SU-DHL-6 (cell line): Measurements from ENCODE around the gene KLRC1.
"Not testable (repeated sequence)": the region's sequence is repeated elsewhere in the genome, so short reads cannot be mapped to it uniquely, and the experiment has no call there.

ENCODE experiments used
- H2AFZ ChIP-seq: fragments of 200-600 bp; sonication (generic); 2 replicates; pipeline ENCODE4 v1.6.1; 2014; ENCODE audit warnings: low read depth, mild to moderate bottlenecking, moderate library complexity, mixed read lengths, antibody characterized with exemption, low read length; ENCODE audit not compliant: severe bottlenecking
- H3F3A ChIP-seq: fragments of 200-600 bp; shearing (Covaris generic); 2 replicates; pipeline ENCODE4 v1.6.0; 2016; ENCODE audit warnings: antibody characterized with exemption, mild to moderate bottlenecking; ENCODE audit not compliant: insufficient read depth
- H3K27ac ChIP-seq: fragments of 200-600 bp; sonication (generic); 2 replicates; pipeline ENCODE4 v1.5.1; 2016; ENCODE audit warnings: low read depth, mild to moderate bottlenecking, low read length, moderate library complexity, mixed read lengths
- H3K27me3 ChIP-seq: fragments of 200-600 bp; sonication (generic), shearing (Covaris generic); 2 replicates; pipeline ENCODE4 v1.6.0; 2014; ENCODE audit warnings: mild to moderate bottlenecking, low read length
- H3K36me3 ChIP-seq: fragments of 200-600 bp; sonication (generic); 2 replicates; pipeline ENCODE4 v1.6.1; 2014; ENCODE audit warnings: mild to moderate bottlenecking, low read length, mixed read lengths
- H3K4me2 ChIP-seq: fragments of 300-600, 200-600 bp; shearing (Covaris generic), sonication (generic); 2 replicates; pipeline ENCODE4 v1.6.0; 2014; ENCODE audit warnings: low read length, low read depth, mild to moderate bottlenecking; ENCODE audit not compliant: poor library complexity, severe bottlenecking
- H3K4me3 ChIP-seq: fragments of 200-600 bp; sonication (generic); 2 replicates; pipeline ENCODE4 v1.5.1; 2014; ENCODE audit warnings: antibody characterized with exemption, low read length, mild to moderate bottlenecking, mixed read lengths; ENCODE audit not compliant: insufficient read depth, poor library complexity, severe bottlenecking
- H3K79me2 ChIP-seq: fragments of 200-600 bp; sonication (generic); 2 replicates; pipeline ENCODE4 v1.6.1; 2014; ENCODE audit warnings: mild to moderate bottlenecking, low read length, moderate library complexity; ENCODE audit not compliant: insufficient read depth
- H3K9ac ChIP-seq: fragments of 200-600 bp; sonication (generic); 2 replicates; pipeline ENCODE4 v1.7.0; 2014; ENCODE audit warnings: mild to moderate bottlenecking, low read length
- H3K9me2 ChIP-seq: fragments of 200-600 bp; sonication (generic); replicated peaks from 2 replicates; pipeline ENCODE4 v1.6.1; 2014; ENCODE audit warnings: low read length; ENCODE audit not compliant: insufficient read depth
- H3K9me3 ChIP-seq: fragments of 200-600 bp; sonication (generic); 2 replicates; pipeline ENCODE4 v1.6.1; 2014; ENCODE audit warnings: low read length, mixed read lengths; ENCODE audit not compliant: insufficient read depth
- H4K20me1 ChIP-seq: fragments of 200-600 bp; sonication (generic); 2 replicates; pipeline ENCODE4 v1.6.1; 2014; ENCODE audit warnings: low read depth, mild to moderate bottlenecking, antibody characterized with exemption, low read length, moderate library complexity, mixed read lengths
- EZH2phosphoT487 ChIP-seq: fragments of 200-600 bp; sonication (generic), shearing (Covaris generic); conservative IDR thresholded peaks from 2 replicates; pipeline ENCODE4 v1.6.1; 2018; ENCODE audit warnings: mild to moderate bottlenecking, antibody characterized with exemption, low read length, moderate library complexity, mixed read lengths
- TF ChIP-seq, protein P1 (sequence below): fragments of 200-600 bp; sonication (generic); IDR thresholded peaks from one replicate; pipeline ENCODE4 v1.5.1; 2017; ENCODE audit warnings: antibody characterized with exemption, mild to moderate bottlenecking, low read length, moderate library complexity; ENCODE audit not compliant: insufficient read depth, poor library complexity, severe bottlenecking

Gene KLRC1

DNA sequence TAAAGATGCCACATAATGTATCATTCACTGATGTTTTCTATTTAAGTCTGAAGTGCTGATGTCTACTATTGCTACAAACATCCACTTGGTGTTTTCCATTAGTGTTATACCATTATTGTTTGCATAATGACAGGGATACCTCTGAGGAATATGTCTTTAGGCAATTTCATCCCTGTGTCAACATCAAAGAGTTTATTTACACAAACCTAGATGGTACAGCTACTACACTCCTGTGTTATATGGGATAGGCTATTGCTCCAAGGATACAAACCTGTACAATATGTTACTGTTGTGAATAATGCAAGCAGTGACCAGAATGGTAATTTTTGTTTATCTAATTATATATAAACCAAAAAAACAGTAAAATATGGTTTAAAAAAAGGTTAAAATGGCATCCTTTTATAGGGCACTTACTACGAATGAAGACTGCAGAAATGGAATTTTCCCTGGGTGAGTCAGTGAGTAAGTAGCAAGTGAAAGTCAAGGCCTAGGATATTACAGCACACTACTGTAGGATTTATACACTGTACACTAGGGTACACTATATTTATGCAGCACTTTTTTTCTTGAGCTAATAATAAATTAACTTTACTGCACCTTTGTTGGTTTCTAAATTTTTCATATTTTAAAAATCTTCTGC is 28.8 kb downstream of the KLRC1 start:
- H4K20me1 ChIP-seq, H3K4me2 ChIP-seq, H3K36me3 ChIP-seq, H2AFZ ChIP-seq, H3K27ac ChIP-seq, H3F3A ChIP-seq, H3K79me2 ChIP-seq, H3K9me3 ChIP-seq, H3K9me2 ChIP-seq, H3K27me3 ChIP-seq, H3K9ac ChIP-seq, H3K4me3 ChIP-seq: not testable (repeated sequence)

DNA sequence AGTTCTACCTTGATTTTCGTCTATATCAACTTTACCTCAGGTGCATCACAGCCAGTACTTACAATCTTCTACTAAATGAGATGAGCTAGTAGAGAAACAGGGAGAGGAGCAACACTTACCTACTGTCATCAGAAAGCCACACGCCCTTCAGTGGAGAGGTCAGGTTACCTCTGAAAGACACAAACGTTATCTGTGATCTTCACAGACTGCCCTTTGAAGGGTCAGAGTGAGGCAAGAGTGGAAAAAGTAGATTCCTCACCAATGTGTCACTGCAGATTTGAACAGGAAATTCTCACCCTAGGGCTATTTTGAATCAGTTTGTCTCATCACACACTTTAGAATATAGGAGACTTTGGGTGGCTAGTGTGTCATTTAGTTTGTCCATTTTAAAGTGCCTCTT is 31.0 kb downstream of the KLRC1 start:
- H3K9me3 ChIP-seq, result not testable (repeated sequence)

DNA sequence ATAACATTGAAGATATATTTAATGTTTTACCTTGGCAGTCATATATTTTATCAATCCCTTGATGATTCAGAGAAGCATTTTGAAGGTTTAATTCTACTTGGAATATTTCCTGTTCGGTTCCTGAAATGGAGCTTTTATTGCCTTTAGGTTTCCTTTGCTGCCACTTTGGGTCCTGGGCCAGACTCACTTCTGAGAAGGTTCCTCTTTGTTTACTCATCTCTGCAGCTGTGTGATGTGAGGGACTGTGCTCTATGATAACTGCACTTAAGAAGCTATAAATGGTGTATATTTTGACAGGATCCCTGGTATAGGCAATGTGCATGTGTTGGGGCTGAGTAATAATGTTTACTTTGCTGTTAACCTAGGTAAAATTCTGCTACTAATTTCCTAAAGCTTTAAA is 32.8 kb downstream of the KLRC1 start, which contains the start of gene KLRC3:
KLRC3 (minus strand) TSS at position 262 of the 400 bp plus-strand sequence; CDS start at position 217, 45 bp downstream.
- not testable (repeated sequence) for H3K4me3 ChIP-seq, H3F3A ChIP-seq, H4K20me1 ChIP-seq, H3K9ac ChIP-seq, H3K4me2 ChIP-seq, H3K9me3 ChIP-seq, H2AFZ ChIP-seq, H3K79me2 ChIP-seq, H3K9me2 ChIP-seq, H3K27me3 ChIP-seq, H3K27ac ChIP-seq, H3K36me3 ChIP-seq

More for the DNA sequence above, 31.0 kb downstream of the KLRC1 start:
- not testable (repeated sequence) for H3K27ac ChIP-seq, H3K4me2 ChIP-seq, H3K9ac ChIP-seq, H3F3A ChIP-seq, H3K4me3 ChIP-seq, H3K36me3 ChIP-seq, H4K20me1 ChIP-seq, H2AFZ ChIP-seq, H3K79me2 ChIP-seq, H3K9me2 ChIP-seq, H3K27me3 ChIP-seq

DNA sequence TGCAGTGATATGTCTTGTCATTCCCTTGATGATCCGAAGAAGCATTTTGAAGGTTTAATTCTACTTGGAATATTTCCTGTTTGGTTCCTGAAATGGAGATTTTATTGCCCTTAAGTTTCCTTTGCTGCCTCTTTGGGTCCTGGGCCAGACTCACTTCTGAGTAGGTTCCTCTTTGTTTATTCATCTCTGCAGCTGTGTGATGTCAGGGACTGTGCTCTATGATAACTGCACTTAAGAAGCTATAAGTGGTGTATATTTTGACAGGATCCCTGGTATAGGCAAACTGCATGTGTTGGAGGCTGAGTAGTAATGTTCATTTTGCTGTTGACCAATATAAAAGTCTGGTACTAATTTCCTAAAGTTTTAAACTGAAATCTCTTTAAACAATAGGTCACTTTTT is 43.8 kb downstream of the KLRC1 start, which contains the start of gene KLRC4:
KLRC4 (minus strand) TSS at position 366 of the 400 bp plus-strand sequence; CDS start at position 184, 182 bp downstream.
- H3K9ac ChIP-seq, result no peak within 1 kb of the TSS
- no peak within 1 kb of the TSS for H2AFZ ChIP-seq
- no peaks in the 10 kb centered on the region for H3K27me3 ChIP-seq
- H3F3A ChIP-seq, result no peaks in the 10 kb centered on the region
- H3K79me2 ChIP-seq, result no peaks in the 10 kb centered on the region
- H3K27ac ChIP-seq, result no peak within 1 kb of the TSS
- no peaks in the 10 kb centered on the region for H3K9me3 ChIP-seq
- no peak within 1 kb of the TSS for H3K4me3 ChIP-seq
- H3K4me2 ChIP-seq, result no peak within 1 kb of the TSS
- TF ChIP-seq, protein P1, sequence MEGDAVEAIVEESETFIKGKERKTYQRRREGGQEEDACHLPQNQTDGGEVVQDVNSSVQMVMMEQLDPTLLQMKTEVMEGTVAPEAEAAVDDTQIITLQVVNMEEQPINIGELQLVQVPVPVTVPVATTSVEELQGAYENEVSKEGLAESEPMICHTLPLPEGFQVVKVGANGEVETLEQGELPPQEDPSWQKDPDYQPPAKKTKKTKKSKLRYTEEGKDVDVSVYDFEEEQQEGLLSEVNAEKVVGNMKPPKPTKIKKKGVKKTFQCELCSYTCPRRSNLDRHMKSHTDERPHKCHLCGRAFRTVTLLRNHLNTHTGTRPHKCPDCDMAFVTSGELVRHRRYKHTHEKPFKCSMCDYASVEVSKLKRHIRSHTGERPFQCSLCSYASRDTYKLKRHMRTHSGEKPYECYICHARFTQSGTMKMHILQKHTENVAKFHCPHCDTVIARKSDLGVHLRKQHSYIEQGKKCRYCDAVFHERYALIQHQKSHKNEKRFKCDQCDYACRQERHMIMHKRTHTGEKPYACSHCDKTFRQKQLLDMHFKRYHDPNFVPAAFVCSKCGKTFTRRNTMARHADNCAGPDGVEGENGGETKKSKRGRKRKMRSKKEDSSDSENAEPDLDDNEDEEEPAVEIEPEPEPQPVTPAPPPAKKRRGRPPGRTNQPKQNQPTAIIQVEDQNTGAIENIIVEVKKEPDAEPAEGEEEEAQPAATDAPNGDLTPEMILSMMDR, result no peak
- no peak for TF ChIP-seq EZH2phosphoT487
- no peaks in the 10 kb centered on the region for H3K9me2 ChIP-seq
- no peaks in the 10 kb centered on the region for H4K20me1 ChIP-seq
- H3K36me3 ChIP-seq, result no peaks in the 10 kb centered on the region

DNA sequence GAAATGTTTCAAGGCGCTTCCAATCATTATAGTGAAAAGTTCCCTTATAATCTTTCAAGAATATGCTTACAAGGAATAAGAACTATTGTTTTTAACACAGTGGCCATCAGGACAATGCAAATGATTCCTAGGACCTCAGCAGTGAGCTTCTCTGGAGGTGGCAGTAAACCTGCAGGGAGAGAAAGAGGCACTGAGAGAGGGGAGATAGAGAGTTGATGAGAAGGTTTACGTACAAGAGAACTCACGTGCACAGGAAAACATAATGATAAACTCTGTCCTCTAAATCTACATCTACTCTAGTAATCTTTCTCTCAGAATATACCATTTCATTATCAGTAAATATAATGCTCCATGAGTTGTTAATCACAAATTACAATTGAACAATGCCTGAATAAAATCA is 44.3 kb downstream of the KLRC1 start:
- H4K20me1 ChIP-seq, result no peaks in the 10 kb centered on the region
- no peak for TF ChIP-seq EZH2phosphoT487
- TF ChIP-seq, protein P1, result no peak
- no peak overlapping the region for H2AFZ ChIP-seq

More for the DNA sequence above, 44.3 kb downstream of the KLRC1 start:
- Histone ChIP-seq H3K9ac (no peak overlapping the region), H3K4me2 (no peak overlapping the region), H3K9me3 (no peaks in the 10 kb centered on the region), H3K79me2 (no peaks in the 10 kb centered on the region), H3K36me3 (no peaks in the 10 kb centered on the region), H3F3A (no peaks in the 10 kb centered on the region), H3K9me2 (no peaks in the 10 kb centered on the region), H3K4me3 (no peak overlapping the region), H3K27ac (no peak overlapping the region), H3K27me3 (no peaks in the 10 kb centered on the region)
